Measurements from ENCODE around the gene RFC2.

The RFC2 gene

GRCh38 chr7:74254129-74254857 lies at the start of gene RFC2:
RFC2 (minus strand) TSS chr7:74254399; CDS start chr7:74254383, 16 bp downstream.
- Histone ChIP-seq H3K4me1 (ENCODE audit: insufficient read depth, low read length) (no peaks in the 10 kb centered on the region; the same call in 1 of the 2 replicates), H3K9me3 (ENCODE audit: control insufficient read depth, insufficient read depth, low read length) (no peaks in the 10 kb centered on the region), H3K36me3 (ENCODE audit: insufficient read depth, low read length) (peaks cover 12% of the 10 kb centered on the region), H3K9ac (ENCODE audit: low read depth, low read length) (peak within 1 kb of the TSS; percentile 93)

- no peaks in the 10 kb centered on the region for H3K36me3 ChIP-seq (ENCODE audit: insufficient read depth, low read length)
- H3K9me3 ChIP-seq (ENCODE audit: control insufficient read depth, insufficient read depth, low read length), result no peaks in the 10 kb centered on the region
- peaks cover 5% of the 10 kb centered on the region; the same call in 1 of the 2 replicates for H3K4me1 ChIP-seq (ENCODE audit: insufficient read depth, low read length)
- no peak overlapping the region for H3K9ac ChIP-seq (ENCODE audit: low read depth, low read length)
Measured at GRCh38 chr7:74302745-74303221, 48.6 kb upstream of the RFC2 start.

GRCh38 chr7:74300926-74301325 lies 46.7 kb upstream of the RFC2 start:
- Histone ChIP-seq H3K9ac (ENCODE audit: low read depth, low read length) (no peak overlapping the region), H3K36me3 (ENCODE audit: insufficient read depth, low read length) (no peaks in the 10 kb centered on the region), H3K4me1 (ENCODE audit: insufficient read depth, low read length) (no peaks in the 10 kb centered on the region), H3K9me3 (ENCODE audit: control insufficient read depth, insufficient read depth, low read length) (no peaks in the 10 kb centered on the region)

GRCh38 chr7:74299401-74299800 lies 45.2 kb upstream of the RFC2 start:
- no peaks in the 10 kb centered on the region for H3K36me3 ChIP-seq (ENCODE audit: insufficient read depth, low read length)
- H3K4me1 ChIP-seq (ENCODE audit: insufficient read depth, low read length), result peaks cover 6% of the 10 kb centered on the region
- H3K9ac ChIP-seq (ENCODE audit: low read depth, low read length), result no peak overlapping the region
- H3K9me3 ChIP-seq (ENCODE audit: control insufficient read depth, insufficient read depth, low read length), result no peaks in the 10 kb centered on the region

GRCh38 chr7:74297516-74298233 lies 43.5 kb upstream of the RFC2 start:
- Histone ChIP-seq H3K9ac (ENCODE audit: low read depth, low read length) (no peak overlapping the region), H3K4me1 (ENCODE audit: insufficient read depth, low read length) (peaks cover 17% of the 10 kb centered on the region), H3K36me3 (ENCODE audit: insufficient read depth, low read length) (no peaks in the 10 kb centered on the region), H3K9me3 (ENCODE audit: control insufficient read depth, insufficient read depth, low read length) (no peaks in the 10 kb centered on the region)

- Histone ChIP-seq H3K4me1 (ENCODE audit: insufficient read depth, low read length) (peaks cover 20% of the 10 kb centered on the region), H3K9ac (ENCODE audit: low read depth, low read length) (no peak overlapping the region), H3K9me3 (ENCODE audit: control insufficient read depth, insufficient read depth, low read length) (no peaks in the 10 kb centered on the region), H3K36me3 (ENCODE audit: insufficient read depth, low read length) (no peaks in the 10 kb centered on the region)
Measured at GRCh38 chr7:74294191-74294998, 40.2 kb upstream of the RFC2 start.

GRCh38 chr7:74293577-74293908 lies 39.3 kb upstream of the RFC2 start:
- Histone ChIP-seq H3K4me1 (ENCODE audit: insufficient read depth, low read length) (peaks cover 20% of the 10 kb centered on the region), H3K36me3 (ENCODE audit: insufficient read depth, low read length) (no peaks in the 10 kb centered on the region), H3K9ac (ENCODE audit: low read depth, low read length) (no peak overlapping the region), H3K9me3 (ENCODE audit: control insufficient read depth, insufficient read depth, low read length) (no peaks in the 10 kb centered on the region)

GRCh38 chr7:74292757-74293576 lies 38.8 kb upstream of the RFC2 start:
- peaks cover 24% of the 10 kb centered on the region for H3K4me1 ChIP-seq (ENCODE audit: insufficient read depth, low read length)
- H3K36me3 ChIP-seq (ENCODE audit: insufficient read depth, low read length), result no peaks in the 10 kb centered on the region
- H3K9me3 ChIP-seq (ENCODE audit: control insufficient read depth, insufficient read depth, low read length), result no peaks in the 10 kb centered on the region
- no peak overlapping the region for H3K9ac ChIP-seq (ENCODE audit: low read depth, low read length)

- Histone ChIP-seq H3K9me3 (ENCODE audit: control insufficient read depth, insufficient read depth, low read length) (no peaks in the 10 kb centered on the region), H3K36me3 (ENCODE audit: insufficient read depth, low read length) (no peaks in the 10 kb centered on the region), H3K4me1 (ENCODE audit: insufficient read depth, low read length) (peaks cover 26% of the 10 kb centered on the region), H3K9ac (ENCODE audit: low read depth, low read length) (no peak overlapping the region)
Measured at GRCh38 chr7:74291535-74291934, 37.3 kb upstream of the RFC2 start.

- peaks cover 26% of the 10 kb centered on the region for H3K4me1 ChIP-seq (ENCODE audit: insufficient read depth, low read length)
- H3K36me3 ChIP-seq (ENCODE audit: insufficient read depth, low read length), result no peaks in the 10 kb centered on the region
- no peaks in the 10 kb centered on the region for H3K9me3 ChIP-seq (ENCODE audit: control insufficient read depth, insufficient read depth, low read length)
- H3K9ac ChIP-seq (ENCODE audit: low read depth, low read length), result peak overlapping the region; percentile 82; the same call in 1 of the 2 replicates
Measured at GRCh38 chr7:74290981-74291441, 36.8 kb upstream of the RFC2 start.

- Histone ChIP-seq H3K4me1 (ENCODE audit: insufficient read depth, low read length) (peaks cover 26% of the 10 kb centered on the region), H3K9ac (ENCODE audit: low read depth, low read length) (peak overlapping the region; percentile 82), H3K9me3 (ENCODE audit: control insufficient read depth, insufficient read depth, low read length) (no peaks in the 10 kb centered on the region), H3K36me3 (ENCODE audit: insufficient read depth, low read length) (no peaks in the 10 kb centered on the region)
Measured at GRCh38 chr7:74290553-74290950, 36.4 kb upstream of the RFC2 start.

- Histone ChIP-seq H3K9me3 (ENCODE audit: control insufficient read depth, insufficient read depth, low read length) (no peaks in the 10 kb centered on the region), H3K4me1 (ENCODE audit: insufficient read depth, low read length) (peaks cover 28% of the 10 kb centered on the region), H3K9ac (ENCODE audit: low read depth, low read length) (peak overlapping the region; percentile 82), H3K36me3 (ENCODE audit: insufficient read depth, low read length) (no peaks in the 10 kb centered on the region)
Measured at GRCh38 chr7:74289659-74290552, 35.7 kb upstream of the RFC2 start.
